Nephron (organoid): Measurements from ENCODE around the gene YEATS2.

Source experiments
- H3K27ac Mint-ChIP-seq, 3 experiments: 2 replicates each; pipeline ENCODE4 v1.8.0; 2020; ENCODE audit warnings: mixed read lengths in 3 of 3, mild to moderate bottlenecking in 2 of 3, moderate library complexity in 1 of 3
- H3K27me3 Mint-ChIP-seq: 2 replicates; pipeline ENCODE4 v1.8.0; 2021; ENCODE audit warnings: low read depth, mild to moderate bottlenecking, moderate library complexity, mixed read lengths
- H3K36me3 Mint-ChIP-seq: 2 replicates; pipeline ENCODE4 v1.8.0; 2020; ENCODE audit warnings: low read depth, mixed read lengths
- H3K4me1 Mint-ChIP-seq: 2 replicates; pipeline ENCODE4 v1.8.0; 2020; ENCODE audit warnings: mixed read lengths
- H3K4me3 Mint-ChIP-seq, 3 experiments: 2 replicates each; pipeline ENCODE4 v1.8.0; 2020; ENCODE audit warnings: mild to moderate bottlenecking in 3 of 3, mixed read lengths in 3 of 3, moderate library complexity in 2 of 3
- H3K9me3 Mint-ChIP-seq: 2 replicates; pipeline ENCODE4 v1.8.0; 2020; ENCODE audit warnings: mixed read lengths
- CTCF ChIP-seq, 3 experiments: fragments of 200-600 bp; sonication (generic); IDR thresholded peaks; one replicate each; pipeline ENCODE4 v1.5.0; 2021; ENCODE audit warnings: antibody characterized with exemption in 3 of 3; ENCODE audit not compliant: unreplicated experiment in 3 of 3

Gene YEATS2

DNA sequence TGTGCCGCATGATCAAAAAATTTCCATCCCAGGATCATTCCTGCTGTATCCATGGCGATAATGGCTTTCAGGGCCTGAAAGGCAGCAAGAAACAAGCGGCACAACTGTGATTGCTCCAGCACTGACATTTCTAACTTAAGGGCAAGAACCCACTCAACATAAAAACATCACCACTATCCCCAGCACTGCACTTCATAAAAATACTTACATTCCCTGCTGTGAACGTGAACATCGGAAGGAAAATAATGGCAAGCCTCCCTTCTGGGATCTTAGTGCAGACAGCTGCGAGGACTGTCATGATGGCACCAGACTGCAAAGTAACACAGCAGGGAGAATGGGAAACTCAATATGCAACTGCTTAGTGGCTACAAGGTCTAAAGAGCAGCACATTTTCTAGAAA is 135.9 kb downstream of the YEATS2 start:
- Mint-ChIP-seq H3K27me3 (no peaks in the 10 kb centered on the region), H3K4me1 (no peaks in the 10 kb centered on the region), H3K36me3 (peaks cover 52% of the 10 kb centered on the region), H3K4me3 (no peak overlapping the region), H3K9me3 (no peaks in the 10 kb centered on the region), H3K27ac (peak overlapping the region in 1 of 3 experiments; percentile 54)
- no peak for TF ChIP-seq CTCF (IDR thresholded peaks at IDR 0.05; ENCODE audit: unreplicated experiment in 3 of 3)

GRCh38 chr3:183837390-183837789 is 139.8 kb downstream of the YEATS2 start:
- TF ChIP-seq CTCF (IDR thresholded peaks at IDR 0.05; ENCODE audit: unreplicated experiment in 3 of 3), result no peak
- Mint-ChIP-seq H3K36me3 (peaks cover 61% of the 10 kb centered on the region), H3K27ac (no peak overlapping the region)

GRCh38 chr3:183837894-183838293 is 140.3 kb downstream of the YEATS2 start:
- Mint-ChIP-seq H3K4me3 (no peak overlapping the region), H3K4me1 (no peaks in the 10 kb centered on the region), H3K27ac (no peak overlapping the region), H3K27me3 (no peaks in the 10 kb centered on the region), H3K36me3 (peaks cover 57% of the 10 kb centered on the region), H3K9me3 (no peaks in the 10 kb centered on the region)
- no peak for TF ChIP-seq CTCF (IDR thresholded peaks at IDR 0.05; ENCODE audit: unreplicated experiment in 3 of 3)

More at GRCh38 chr3:183837390-183837789, 139.8 kb downstream of the YEATS2 start:
- no peaks in the 10 kb centered on the region for H3K9me3 Mint-ChIP-seq
- no peaks in the 10 kb centered on the region for H3K27me3 Mint-ChIP-seq
- no peaks in the 10 kb centered on the region for H3K4me1 Mint-ChIP-seq
- no peak overlapping the region for H3K4me3 Mint-ChIP-seq

- no peaks in the 10 kb centered on the region for H3K27me3 Mint-ChIP-seq
- no peaks in the 10 kb centered on the region for H3K4me1 Mint-ChIP-seq
- no peak for TF ChIP-seq CTCF (IDR thresholded peaks at IDR 0.05; ENCODE audit: unreplicated experiment in 3 of 3)
Observed at GRCh38 chr3:183839751-183840150, 142.2 kb downstream of the YEATS2 start.

GRCh38 chr3:183844606-183845005 is 147.0 kb downstream of the YEATS2 start:
- Mint-ChIP-seq H3K27me3 (no peaks in the 10 kb centered on the region), H3K9me3 (no peaks in the 10 kb centered on the region), H3K4me1 (no peaks in the 10 kb centered on the region), H3K36me3 (peaks cover 72% of the 10 kb centered on the region), H3K27ac (no peak overlapping the region), H3K4me3 (no peak overlapping the region)
- no peak for TF ChIP-seq CTCF (IDR thresholded peaks at IDR 0.05; ENCODE audit: unreplicated experiment in 3 of 3)

More at GRCh38 chr3:183839751-183840150, 142.2 kb downstream of the YEATS2 start:
- Mint-ChIP-seq H3K4me3 (no peak overlapping the region), H3K9me3 (no peaks in the 10 kb centered on the region), H3K36me3 (peaks cover 52% of the 10 kb centered on the region), H3K27ac (no peak overlapping the region)

- no peaks in the 10 kb centered on the region for H3K27me3 Mint-ChIP-seq
- H3K4me3 Mint-ChIP-seq, result no peak overlapping the region
- H3K9me3 Mint-ChIP-seq, result no peaks in the 10 kb centered on the region
- H3K36me3 Mint-ChIP-seq, result peaks cover 71% of the 10 kb centered on the region
- no peak for TF ChIP-seq CTCF (IDR thresholded peaks at IDR 0.05; ENCODE audit: unreplicated experiment in 3 of 3)
- peak overlapping the region in 1 of 3 experiments; percentile 59 for H3K27ac Mint-ChIP-seq
- no peaks in the 10 kb centered on the region for H3K4me1 Mint-ChIP-seq
Observed at GRCh38 chr3:183845090-183845489, 147.5 kb downstream of the YEATS2 start.
